Measurements from ENCODE around the gene FRMD5. TPM values are rescaled to one million over a fixed set of nuclear protein-coding genes. Genes with fewer than 3 reads are reported as not detected.
"Not testable (repeated sequence)": the region's sequence is repeated elsewhere in the genome, so short reads cannot be mapped to it uniquely, and the experiment has no call there.

The FRMD5 gene
- total and polyA plus RNA-seq, 2 donors (not counting 1 experiment from before 2014, with no cell fraction given): 1.9 to 4.3 TPM

GRCh38 chr15:43829951-43830540 is 365.0 kb downstream of the FRMD5 start:
- H3K36me3 ChIP-seq (ENCODE audit: control insufficient read depth, insufficient read depth, low read length); H3K27me3 ChIP-seq (ENCODE audit: control insufficient read depth, insufficient read depth, low read length); H3K4me3 ChIP-seq (replicated peaks in 1 of 4; ENCODE audit: control extremely low read depth in 1 of 4, insufficient read depth in 1 of 4, low read depth in 3 of 4, low read length in 4 of 4); DNase-seq (ENCODE audit: low read depth in 2 of 2); H3K27ac ChIP-seq (ENCODE audit: insufficient read depth, low read length); H3K9ac ChIP-seq (ENCODE audit: insufficient read depth, low read length); H3K9me3 ChIP-seq (ENCODE audit: control insufficient read depth, insufficient read depth, low read depth, low read length); H2AFZ ChIP-seq (ENCODE audit: low read length); H4K20me1 ChIP-seq (ENCODE audit: control insufficient read depth, extremely low read depth, insufficient read depth, low read length); H3K4me1 ChIP-seq (ENCODE audit: control insufficient read depth, extremely low read depth, insufficient read depth, low read length); H3K4me2 ChIP-seq (ENCODE audit: extremely low read depth, insufficient read depth, low read length): not testable (repeated sequence)
- peaks cover 29% of the 10 kb centered on the region for H3K79me2 ChIP-seq (ENCODE audit: control insufficient read depth, insufficient read depth, low read length)

GRCh38 chr15:43828061-43828657 is 366.9 kb downstream of the FRMD5 start:
- Histone ChIP-seq H3K27ac (ENCODE audit: insufficient read depth, low read length) (peak overlapping the region; percentile 90), H3K36me3 (ENCODE audit: control insufficient read depth, insufficient read depth, low read length) (no peaks in the 10 kb centered on the region), H3K79me2 (ENCODE audit: control insufficient read depth, insufficient read depth, low read length) (peaks cover 38% of the 10 kb centered on the region), H2AFZ (ENCODE audit: low read length) (peak overlapping the region; percentile 93), H3K4me3 (replicated peaks in 1 of 4; ENCODE audit: control extremely low read depth in 1 of 4, insufficient read depth in 1 of 4, low read depth in 3 of 4, low read length in 4 of 4) (peak overlapping the region; percentile 79 to 92 (median 86)), H3K4me1 (ENCODE audit: control insufficient read depth, extremely low read depth, insufficient read depth, low read length) (peaks cover 3% of the 10 kb centered on the region), H4K20me1 (ENCODE audit: control insufficient read depth, extremely low read depth, insufficient read depth, low read length) (no peaks in the 10 kb centered on the region), H3K4me2 (ENCODE audit: extremely low read depth, insufficient read depth, low read length) (peak overlapping the region; percentile 99), H3K9me3 (ENCODE audit: control insufficient read depth, insufficient read depth, low read depth, low read length) (no peaks in the 10 kb centered on the region), H3K9ac (ENCODE audit: insufficient read depth, low read length) (no peak overlapping the region), H3K27me3 (ENCODE audit: control insufficient read depth, insufficient read depth, low read length) (no peaks in the 10 kb centered on the region)
- TF ChIP-seq EZH2 (IDR thresholded peaks at IDR 0.05; ENCODE audit: low read length, missing control alignments) (no peak), CTCF (conservative IDR thresholded peaks at IDR 0.05 in 1 of 2, IDR thresholded peaks at IDR 0.05 in 1 of 2; ENCODE audit: low read depth in 1 of 2, low read length in 2 of 2) (no peak)
- peak in 1 of 2 donors; percentile 15 for DNase-seq (ENCODE audit: low read depth in 2 of 2)

- Histone ChIP-seq H3K4me2 (ENCODE audit: extremely low read depth, insufficient read depth, low read length) (peak within 1 kb of the TSS; percentile 99), H3K9me3 (ENCODE audit: control insufficient read depth, insufficient read depth, low read depth, low read length) (no peaks in the 10 kb centered on the region), H3K27me3 (ENCODE audit: control insufficient read depth, insufficient read depth, low read length) (no peaks in the 10 kb centered on the region), H3K9ac (ENCODE audit: insufficient read depth, low read length) (peak within 1 kb of the TSS; percentile 76), H3K36me3 (ENCODE audit: control insufficient read depth, insufficient read depth, low read length) (no peaks in the 10 kb centered on the region), H4K20me1 (ENCODE audit: control insufficient read depth, extremely low read depth, insufficient read depth, low read length) (no peaks in the 10 kb centered on the region), H3K27ac (ENCODE audit: insufficient read depth, low read length) (peak within 1 kb of the TSS; percentile 90), H2AFZ (ENCODE audit: low read length) (peak within 1 kb of the TSS; percentile 93), H3K79me2 (ENCODE audit: control insufficient read depth, insufficient read depth, low read length) (peaks cover 44% of the 10 kb centered on the region), H3K4me1 (ENCODE audit: control insufficient read depth, extremely low read depth, insufficient read depth, low read length) (peaks cover 3% of the 10 kb centered on the region), H3K4me3 (replicated peaks in 1 of 4; ENCODE audit: control extremely low read depth in 1 of 4, insufficient read depth in 1 of 4, low read depth in 3 of 4, low read length in 4 of 4) (peak within 1 kb of the TSS; percentile 79 to 92 (median 86))
- TF ChIP-seq EZH2 (IDR thresholded peaks at IDR 0.05; ENCODE audit: low read length, missing control alignments) (no peak), CTCF (conservative IDR thresholded peaks at IDR 0.05 in 1 of 2, IDR thresholded peaks at IDR 0.05 in 1 of 2; ENCODE audit: low read depth in 1 of 2, low read length in 2 of 2) (no peak)
- DNase-seq (ENCODE audit: low read depth in 2 of 2): peak; percentile 79 to 83
Observed at GRCh38 chr15:43826508-43827341, 368.3 kb downstream of the FRMD5 start, which contains the start of gene WDR76. Gene WDR76, plus strand, starts transcription at chr15:43827002. Its CDS starts 31 bp downstream, at chr15:43827033.

All from fibroblast of lung (primary cell).